SW480 (cell line): Measurements from ENCODE around the gene TIMM44.
"Not testable (repeated sequence)": the region's sequence is repeated elsewhere in the genome, so short reads cannot be mapped to it uniquely, and the experiment has no call there.

ENCODE experiments used
- DNase-seq: peaks from one replicate; pipeline ENCODE4 v3.0.0-alpha.2; 2016; ENCODE audit warnings: low spot score

The TIMM44 gene

DNA sequence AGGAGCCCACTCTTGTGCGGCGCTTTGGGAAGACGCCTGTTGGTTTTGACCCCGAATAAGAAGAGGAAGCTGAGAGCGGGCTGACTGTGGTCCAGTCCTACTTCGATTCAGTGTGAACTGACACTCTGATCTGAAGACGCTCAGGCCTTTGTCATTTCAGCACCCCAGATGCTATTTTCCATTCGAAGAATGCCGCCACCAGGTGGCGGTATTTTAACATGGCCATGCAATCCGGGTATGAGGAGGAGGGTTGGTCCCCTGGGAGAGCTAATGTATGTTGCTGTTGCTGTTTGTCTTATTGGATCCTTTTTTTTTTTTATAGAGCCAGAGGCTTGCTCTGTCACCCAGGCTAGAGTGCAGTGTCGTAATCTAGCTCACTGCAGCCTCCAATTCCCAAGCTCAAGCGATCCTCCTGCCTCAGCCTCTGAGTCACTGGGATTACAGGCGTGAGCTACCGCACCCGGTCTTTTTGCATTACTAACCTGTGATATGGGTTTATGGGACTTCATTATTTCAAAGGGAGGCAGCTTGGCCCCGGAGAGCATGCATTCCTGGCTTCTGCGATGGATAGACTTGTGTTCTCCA is 803 bp upstream of the TIMM44 start:
- peak; percentile 90 for DNase-seq

DNA sequence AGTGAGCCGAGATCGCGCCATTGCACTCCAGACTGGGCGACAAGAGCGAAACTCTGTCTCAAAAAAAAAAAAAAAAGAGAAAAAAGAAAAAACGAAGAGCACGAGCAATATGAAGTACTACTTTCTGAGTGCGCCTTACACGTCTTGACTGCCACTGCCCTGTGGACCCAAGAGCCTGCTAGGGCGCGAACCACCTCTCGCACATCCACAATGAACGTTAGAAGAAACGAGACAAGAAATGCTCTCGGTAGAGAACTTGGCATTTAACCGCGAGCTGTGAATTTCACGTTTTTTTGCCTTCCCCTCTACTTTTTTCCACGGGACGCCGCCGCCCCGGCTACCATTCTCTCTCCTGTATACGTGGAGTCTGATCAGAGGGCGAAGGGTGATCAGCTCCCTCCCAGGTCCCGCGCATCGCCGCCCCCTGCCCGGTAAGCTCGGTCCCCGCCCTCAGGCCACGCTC is 454 bp downstream of the TIMM44 start:
- no peak for DNase-seq

DNA sequence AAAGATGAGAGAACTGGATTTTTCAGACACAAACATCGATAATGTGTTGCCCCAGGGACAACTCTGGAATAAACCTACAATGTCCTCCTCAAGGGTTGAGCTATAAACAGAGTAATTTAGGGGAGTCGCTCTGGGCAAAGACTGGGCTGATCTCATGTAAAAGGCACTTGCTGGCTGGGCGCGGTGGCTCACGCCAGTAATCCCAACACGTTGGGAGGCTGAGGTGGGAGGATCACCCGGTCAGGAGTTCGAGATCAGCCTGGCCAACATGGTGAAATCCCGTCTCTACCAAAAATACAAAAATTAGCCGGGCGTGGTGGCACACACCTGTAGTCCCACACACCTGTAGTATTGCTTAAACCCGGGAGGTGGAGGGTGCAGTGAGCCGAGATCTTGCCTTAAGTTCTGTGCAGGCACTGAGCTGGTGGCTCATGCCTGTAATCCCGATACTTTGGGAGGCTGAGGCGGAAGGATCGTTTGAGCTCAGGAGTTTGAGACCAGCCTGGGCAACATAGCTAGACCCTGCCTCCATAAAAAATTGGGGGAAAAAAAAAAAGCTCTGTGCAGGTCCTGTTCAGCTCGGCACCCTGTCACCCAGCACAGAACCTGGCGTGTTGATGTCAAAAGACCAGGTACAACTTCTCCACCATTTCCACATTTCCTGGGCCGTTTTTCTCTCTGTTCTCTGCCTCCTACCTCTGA is 1.4 kb downstream of the TIMM44 start:
- no peak for DNase-seq

GRCh38 chr19:7940841-7941240 is 2.6 kb downstream of the TIMM44 start:
- DNase-seq, result no peak

DNA sequence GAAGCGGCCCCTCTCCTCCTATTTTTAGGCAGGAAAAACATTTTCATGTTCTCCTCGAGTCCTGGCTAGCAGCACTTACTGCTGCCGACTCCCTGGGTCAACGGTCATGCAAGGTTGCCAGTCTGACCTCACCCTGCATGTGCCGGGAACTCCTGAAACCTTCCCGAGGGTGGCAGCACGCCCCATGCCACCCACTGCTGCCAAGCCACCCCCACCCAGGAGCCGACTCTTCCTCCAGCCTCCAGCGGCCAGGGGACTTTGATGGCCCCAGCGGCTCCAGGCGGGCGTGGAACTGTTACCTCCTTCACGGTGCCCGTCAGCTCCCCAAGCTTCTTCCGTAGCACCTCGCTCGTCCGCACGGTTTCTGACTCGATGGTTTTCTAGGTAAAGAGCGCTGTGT is 8.7 kb downstream of the TIMM44 start:
- DNase-seq, result no peak

GRCh38 chr19:7933828-7934725 is 9.4 kb downstream of the TIMM44 start:
- DNase-seq, result no peak

GRCh38 chr19:7933411-7933810 is 10.1 kb downstream of the TIMM44 start:
- no peak for DNase-seq

- DNase-seq, result no peak
Observed at GRCh38 chr19:7932930-7933300, 10.6 kb downstream of the TIMM44 start.

- no peak for DNase-seq
Observed at GRCh38 chr19:7932276-7932929, 11.1 kb downstream of the TIMM44 start.

GRCh38 chr19:7931221-7932061 is 12.0 kb downstream of the TIMM44 start:
- DNase-seq, result no peak

GRCh38 chr19:7930765-7931164 is 12.7 kb downstream of the TIMM44 start:
- DNase-seq, result no peak

- DNase-seq, result not testable (repeated sequence)
Observed at GRCh38 chr19:7930030-7930429, 13.4 kb downstream of the TIMM44 start.

GRCh38 chr19:7928741-7929701 is 14.4 kb downstream of the TIMM44 start:
- DNase-seq, result peak; percentile 74

- DNase-seq, result no peak
Observed at GRCh38 chr19:7928334-7928706, 15.1 kb downstream of the TIMM44 start.

GRCh38 chr19:7927605-7928333 is 15.7 kb downstream of the TIMM44 start:
- DNase-seq, result no peak

DNA sequence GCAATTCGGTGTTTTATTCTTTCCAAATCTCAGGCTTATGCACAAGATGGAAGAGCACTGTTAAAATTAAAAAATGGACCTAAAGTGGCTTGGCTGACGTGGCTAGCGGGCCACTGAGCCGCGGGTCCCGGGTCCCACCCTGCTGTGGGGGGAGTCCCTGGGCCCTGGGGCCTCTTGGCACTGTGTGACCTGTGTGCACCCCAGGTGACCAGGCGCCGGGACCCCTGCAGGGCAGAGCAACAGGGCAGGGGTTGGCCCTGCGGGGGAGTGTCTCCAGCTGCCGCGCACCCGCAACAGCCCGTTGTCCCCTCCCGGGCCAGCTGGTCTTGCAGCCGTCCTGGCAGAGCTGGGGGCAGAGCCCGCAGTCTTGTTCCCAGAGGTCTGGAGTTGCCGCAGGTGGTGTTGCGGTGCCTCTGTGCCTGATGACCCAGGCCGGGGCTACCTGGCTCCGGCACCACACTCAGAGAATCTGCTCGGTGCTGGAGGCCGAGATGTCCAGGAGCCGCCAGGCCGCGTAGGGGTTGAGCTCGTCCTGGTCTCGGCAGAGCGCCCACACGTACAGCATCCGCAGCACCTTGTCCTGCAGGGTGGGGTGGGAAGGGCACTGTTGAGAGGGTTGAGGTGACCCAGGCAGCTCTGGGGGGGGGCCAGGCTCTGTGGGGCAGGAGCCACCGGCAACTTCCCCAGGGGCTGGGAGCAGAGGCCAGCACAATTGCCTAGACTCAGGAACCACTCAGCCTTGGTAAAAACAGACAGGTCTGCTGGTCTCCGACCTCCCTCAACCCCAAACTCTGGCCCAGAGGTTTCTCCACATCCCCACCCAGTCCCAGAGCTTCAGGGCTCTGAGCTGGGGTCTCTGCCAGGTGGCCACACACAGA is 16.5 kb downstream of the TIMM44 start:
- no peak for DNase-seq

- DNase-seq, result peak; percentile 49
Observed at GRCh38 chr19:7926021-7926726, 17.3 kb downstream of the TIMM44 start, which contains the start of gene CTXN1. Gene CTXN1 (minus strand): TSS chr19:7926135. CDS start chr19:7925538, 597 bp downstream.
